Body of pancreas (tissue), 4 donors: Measurements from ENCODE around the gene PRIMA1.

Source experiments
- CTCF ChIP-seq, 7 experiments: fragments of 450-650 bp in 4 of 7; fragments of 200-600 bp in 3 of 7; sonication (generic) in 3 of 7; IDR thresholded peaks; one replicate each; pipeline ENCODE4 v1.5.1; 2016 to 2019; ENCODE audit warnings: antibody characterized with exemption in 7 of 7
- POLR2A ChIP-seq, 3 donors: fragments of 450-650 bp; IDR thresholded peaks; one replicate each; pipeline ENCODE4 v1.6.1; 2016; ENCODE audit warnings: antibody characterized with exemption in 3 of 3, mild to moderate bottlenecking in 2 of 3

DNA sequence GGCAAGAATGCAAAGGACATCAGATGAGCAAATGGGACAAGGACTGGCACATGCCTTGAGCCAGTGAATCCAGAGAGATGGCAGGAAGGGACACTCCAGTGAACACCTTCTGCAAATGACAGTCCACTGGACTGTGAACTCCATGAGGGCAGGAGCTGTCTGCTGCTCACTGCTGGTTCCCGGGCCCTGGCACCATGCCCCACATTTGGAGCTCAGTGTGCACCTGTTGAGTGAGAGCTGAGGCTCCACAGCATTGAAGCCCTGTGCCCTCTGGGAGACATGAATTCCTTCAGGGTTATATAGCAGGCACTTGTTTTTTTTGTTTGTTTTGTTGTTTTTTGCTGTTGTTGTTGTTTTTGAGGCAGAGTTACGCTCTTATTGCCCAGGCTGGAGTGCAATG lies 13.1 kb downstream of the PRIMA1 start:
- TF ChIP-seq CTCF (IDR thresholded peaks at IDR 0.05) (no peak), POLR2A (IDR thresholded peaks at IDR 0.05) (no peak)
